ENCODE measurements around the gene CSRP2. TPM values are rescaled to one million over a fixed set of nuclear protein-coding genes. Genes with fewer than 3 reads are reported as not detected.
A peak's percentile ranks its signal among the peaks of the same experiment; 100 is the strongest.

CSRP2 gene
- total and polyA plus RNA-seq, 4 donors, result 3.7 to 38.0 (median 26.2) TPM

GRCh38 chr12:76927170-76927784, 48.5 kb upstream of the CSRP2 start:
- WGBS, result 64% methylated on average over 2 of the region's 2 CpGs
- no peaks in the 10 kb centered on the region for H3K4me1 ChIP-seq (ENCODE audit: control insufficient read depth in 4 of 4, insufficient read depth in 4 of 4, low read length in 3 of 4)
- no peak for DNase-seq (ENCODE audit: low spot score)
- H3K9ac ChIP-seq (ENCODE audit: low read depth in 1 of 2, low read length in 2 of 2), result no peak overlapping the region
- H3K27me3 ChIP-seq (ENCODE audit: control insufficient read depth in 4 of 4, insufficient read depth in 4 of 4, low read length in 3 of 4), result no peaks in the 10 kb centered on the region
- H3K27ac ChIP-seq (ENCODE audit: low read depth in 1 of 2, low read length in 2 of 2), result no peak overlapping the region
- no peak overlapping the region for H3K4me3 ChIP-seq (ENCODE audit: low read depth in 1 of 3, low read length in 3 of 3)
- H3K9me3 ChIP-seq (ENCODE audit: control insufficient read depth in 4 of 4, low read length in 3 of 4), result no peaks in the 10 kb centered on the region
- no peaks in the 10 kb centered on the region for H3K36me3 ChIP-seq (ENCODE audit: control insufficient read depth in 4 of 4, insufficient read depth in 3 of 4, low read depth in 1 of 4, low read length in 3 of 4)
- TF ChIP-seq ZBTB33 (IDR thresholded peaks at IDR 0.05), result no peak
- no peak for TF ChIP-seq YY1 (IDR thresholded peaks at IDR 0.05)
- TF ChIP-seq RXRA (IDR thresholded peaks at IDR 0.05), result no peak
- TF ChIP-seq JUND (IDR thresholded peaks at IDR 0.05), result no peak
- no peak for TF ChIP-seq NR2F2 (IDR thresholded peaks at IDR 0.05)
- TF ChIP-seq ATF3 (IDR thresholded peaks at IDR 0.05), result no peak
- TF ChIP-seq RAD21 (IDR thresholded peaks at IDR 0.05), result peak; percentile 83 to 88
- no peak for TF ChIP-seq HNF4G (IDR thresholded peaks at IDR 0.05)
- TF ChIP-seq CTCF (IDR thresholded peaks at IDR 0.05; ENCODE audit: low read depth, low read length, missing input control), result peak; percentile 53

DNA sequence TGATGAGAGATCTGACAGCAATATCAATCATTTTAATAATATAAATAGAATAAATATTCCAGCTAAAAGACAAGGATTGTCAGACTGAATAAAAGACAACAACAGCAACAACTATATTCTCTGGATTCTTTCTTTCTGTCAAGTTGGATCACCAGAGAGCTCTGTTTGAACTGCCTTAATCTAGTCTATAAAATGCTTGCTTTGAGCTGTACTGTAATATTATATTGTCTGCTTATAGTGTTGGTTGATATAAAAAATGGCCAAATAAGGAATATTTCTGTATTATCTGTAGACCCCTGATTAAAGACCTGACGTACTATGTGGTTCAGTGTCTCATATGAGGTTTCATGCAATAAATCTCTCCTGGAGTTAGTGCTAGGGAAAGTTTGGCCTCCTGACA, 46.3 kb upstream of the CSRP2 start:
- no peak for DNase-seq (ENCODE audit: low spot score)
- Histone ChIP-seq H3K9me3 (ENCODE audit: control insufficient read depth in 4 of 4, low read length in 3 of 4) (no peaks in the 10 kb centered on the region), H3K4me1 (ENCODE audit: control insufficient read depth in 4 of 4, insufficient read depth in 4 of 4, low read length in 3 of 4) (no peaks in the 10 kb centered on the region), H3K27ac (ENCODE audit: low read depth in 1 of 2, low read length in 2 of 2) (no peak overlapping the region), H3K27me3 (ENCODE audit: control insufficient read depth in 4 of 4, insufficient read depth in 4 of 4, low read length in 3 of 4) (no peaks in the 10 kb centered on the region), H3K9ac (ENCODE audit: low read depth in 1 of 2, low read length in 2 of 2) (no peak overlapping the region), H3K36me3 (ENCODE audit: control insufficient read depth in 4 of 4, insufficient read depth in 3 of 4, low read depth in 1 of 4, low read length in 3 of 4) (no peaks in the 10 kb centered on the region), H3K4me3 (ENCODE audit: low read depth in 1 of 3, low read length in 3 of 3) (no peak overlapping the region)
- TF ChIP-seq RAD21 (IDR thresholded peaks at IDR 0.05) (no peak), SP1 (IDR thresholded peaks at IDR 0.05) (no peak), GABPA (IDR thresholded peaks at IDR 0.05 in 1 of 2, conservative IDR thresholded peaks at IDR 0.05 in 1 of 2) (no peak), FOXA2 (IDR thresholded peaks at IDR 0.05) (no peak), HNF4G (IDR thresholded peaks at IDR 0.05) (no peak), ATF3 (IDR thresholded peaks at IDR 0.05) (no peak)
- 85% methylated on average over 1 of the region's 1 CpG for WGBS

DNA sequence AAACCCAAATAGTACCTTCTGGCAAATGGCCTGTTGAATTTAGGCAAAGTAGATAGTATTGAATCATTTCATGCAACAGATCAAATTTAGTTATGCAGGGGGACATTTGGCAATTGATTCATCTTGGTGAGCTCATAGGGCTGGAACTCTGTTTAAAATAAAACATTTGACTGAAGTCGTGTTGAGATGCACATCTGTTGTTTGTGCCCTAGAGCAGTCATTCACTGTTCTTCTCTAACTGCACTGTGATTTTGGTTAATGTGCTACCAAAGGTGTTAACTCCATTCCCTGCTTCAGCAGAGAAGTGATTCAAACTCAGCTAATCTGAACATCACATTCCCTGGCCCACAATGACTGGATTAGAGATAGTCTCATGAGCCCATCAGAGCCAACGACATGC, 44.0 kb upstream of the CSRP2 start:
- no peak for DNase-seq (ENCODE audit: low spot score)
- Histone ChIP-seq H3K9me3 (ENCODE audit: control insufficient read depth in 4 of 4, low read length in 3 of 4) (no peaks in the 10 kb centered on the region), H3K4me3 (ENCODE audit: low read depth in 1 of 3, low read length in 3 of 3) (no peak overlapping the region), H3K4me1 (ENCODE audit: control insufficient read depth in 4 of 4, insufficient read depth in 4 of 4, low read length in 3 of 4) (peaks cover 0 to 6% (median 5%) of the 10 kb centered on the region in 4 donors), H3K27ac (ENCODE audit: low read depth in 1 of 2, low read length in 2 of 2) (no peak overlapping the region), H3K36me3 (ENCODE audit: control insufficient read depth in 4 of 4, insufficient read depth in 3 of 4, low read depth in 1 of 4, low read length in 3 of 4) (no peaks in the 10 kb centered on the region), H3K9ac (ENCODE audit: low read depth in 1 of 2, low read length in 2 of 2) (no peak overlapping the region), H3K27me3 (ENCODE audit: control insufficient read depth in 4 of 4, insufficient read depth in 4 of 4, low read length in 3 of 4) (no peaks in the 10 kb centered on the region)
- WGBS, result 71% methylated on average over 2 of the region's 2 CpGs
- no peak for TF ChIP-seq HNF4G (IDR thresholded peaks at IDR 0.05)
- TF ChIP-seq SP1 (IDR thresholded peaks at IDR 0.05), result no peak
- no peak for TF ChIP-seq ZBTB33 (IDR thresholded peaks at IDR 0.05)
- TF ChIP-seq YY1 (IDR thresholded peaks at IDR 0.05), result no peak
- no peak for TF ChIP-seq FOXA1 (IDR thresholded peaks at IDR 0.05)
- TF ChIP-seq, protein P1, sequence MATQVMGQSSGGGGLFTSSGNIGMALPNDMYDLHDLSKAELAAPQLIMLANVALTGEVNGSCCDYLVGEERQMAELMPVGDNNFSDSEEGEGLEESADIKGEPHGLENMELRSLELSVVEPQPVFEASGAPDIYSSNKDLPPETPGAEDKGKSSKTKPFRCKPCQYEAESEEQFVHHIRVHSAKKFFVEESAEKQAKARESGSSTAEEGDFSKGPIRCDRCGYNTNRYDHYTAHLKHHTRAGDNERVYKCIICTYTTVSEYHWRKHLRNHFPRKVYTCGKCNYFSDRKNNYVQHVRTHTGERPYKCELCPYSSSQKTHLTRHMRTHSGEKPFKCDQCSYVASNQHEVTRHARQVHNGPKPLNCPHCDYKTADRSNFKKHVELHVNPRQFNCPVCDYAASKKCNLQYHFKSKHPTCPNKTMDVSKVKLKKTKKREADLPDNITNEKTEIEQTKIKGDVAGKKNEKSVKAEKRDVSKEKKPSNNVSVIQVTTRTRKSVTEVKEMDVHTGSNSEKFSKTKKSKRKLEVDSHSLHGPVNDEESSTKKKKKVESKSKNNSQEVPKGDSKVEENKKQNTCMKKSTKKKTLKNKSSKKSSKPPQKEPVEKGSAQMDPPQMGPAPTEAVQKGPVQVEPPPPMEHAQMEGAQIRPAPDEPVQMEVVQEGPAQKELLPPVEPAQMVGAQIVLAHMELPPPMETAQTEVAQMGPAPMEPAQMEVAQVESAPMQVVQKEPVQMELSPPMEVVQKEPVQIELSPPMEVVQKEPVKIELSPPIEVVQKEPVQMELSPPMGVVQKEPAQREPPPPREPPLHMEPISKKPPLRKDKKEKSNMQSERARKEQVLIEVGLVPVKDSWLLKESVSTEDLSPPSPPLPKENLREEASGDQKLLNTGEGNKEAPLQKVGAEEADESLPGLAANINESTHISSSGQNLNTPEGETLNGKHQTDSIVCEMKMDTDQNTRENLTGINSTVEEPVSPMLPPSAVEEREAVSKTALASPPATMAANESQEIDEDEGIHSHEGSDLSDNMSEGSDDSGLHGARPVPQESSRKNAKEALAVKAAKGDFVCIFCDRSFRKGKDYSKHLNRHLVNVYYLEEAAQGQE (IDR thresholded peaks at IDR 0.05), result no peak
- TF ChIP-seq FOXA2 (IDR thresholded peaks at IDR 0.05), result no peak
- TF ChIP-seq ATF3 (IDR thresholded peaks at IDR 0.05), result no peak
- TF ChIP-seq EGR1 (IDR thresholded peaks at IDR 0.05; ENCODE audit: low read depth in 2 of 2), result no peak
- TF ChIP-seq RAD21 (IDR thresholded peaks at IDR 0.05), result no peak
- no peak for TF ChIP-seq HNF4A (conservative IDR thresholded peaks at IDR 0.05)
- no peak for TF ChIP-seq GABPA (IDR thresholded peaks at IDR 0.05 in 1 of 2, conservative IDR thresholded peaks at IDR 0.05 in 1 of 2)

Data from liver (tissue), 9 donors.